GM23338 (cell line): ENCODE measurements around the gene PTRHD1.

Experiments
- EZH2 ChIP-seq: fragments of 200-600 bp; sonication (generic); IDR thresholded peaks from one replicate; pipeline ENCODE4 v1.8.0; 2017; ENCODE audit warnings: antibody characterized with exemption, mild to moderate bottlenecking, low read depth; ENCODE audit not compliant: unreplicated experiment
- POLR2AphosphoS5 ChIP-seq: IDR thresholded peaks from 2 replicates; pipeline ENCODE4 v1.6.1; 2016; ENCODE audit warnings: antibody characterized with exemption, low read depth
- TF ChIP-seq, protein P1 (sequence below), 2 experiments: fragments of 200-600 bp in 1 of 2; sonication (generic) in 1 of 2; conservative IDR thresholded peaks; 2 replicates each; pipeline versions ENCODE4 v1.5.1 to v1.6.1; 2016 to 2017; ENCODE audit warnings: antibody characterized with exemption in 2 of 2, low read depth in 2 of 2, mild to moderate bottlenecking in 2 of 2, moderate library complexity in 1 of 2
- TF ChIP-seq, protein P2 (sequence below): IDR thresholded peaks from one replicate; pipeline ENCODE4 v1.6.1; 2018; ENCODE audit warnings: antibody characterized with exemption; ENCODE audit not compliant: unreplicated experiment

DNA sequence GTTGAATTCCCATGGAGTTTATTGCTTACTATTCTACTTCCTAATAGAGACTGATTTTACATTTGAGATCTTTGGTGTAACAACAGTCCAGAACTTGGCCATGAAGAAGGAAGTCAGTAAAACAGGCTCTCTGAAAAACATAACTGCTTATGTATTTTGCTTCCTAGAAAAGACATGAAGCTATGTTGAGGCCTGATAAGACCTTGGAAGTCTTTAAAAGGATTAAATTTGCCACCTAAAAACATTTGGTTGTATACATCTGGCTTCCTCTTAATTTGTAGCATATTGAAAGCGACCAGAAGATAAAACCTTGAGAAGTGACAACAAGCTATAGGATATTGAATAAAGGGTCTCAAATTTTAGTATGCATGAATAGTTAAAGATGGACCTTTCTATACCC, 36.4 kb downstream of the PTRHD1 start:
- TF ChIP-seq EZH2 = no peak
- TF ChIP-seq, protein P1, sequence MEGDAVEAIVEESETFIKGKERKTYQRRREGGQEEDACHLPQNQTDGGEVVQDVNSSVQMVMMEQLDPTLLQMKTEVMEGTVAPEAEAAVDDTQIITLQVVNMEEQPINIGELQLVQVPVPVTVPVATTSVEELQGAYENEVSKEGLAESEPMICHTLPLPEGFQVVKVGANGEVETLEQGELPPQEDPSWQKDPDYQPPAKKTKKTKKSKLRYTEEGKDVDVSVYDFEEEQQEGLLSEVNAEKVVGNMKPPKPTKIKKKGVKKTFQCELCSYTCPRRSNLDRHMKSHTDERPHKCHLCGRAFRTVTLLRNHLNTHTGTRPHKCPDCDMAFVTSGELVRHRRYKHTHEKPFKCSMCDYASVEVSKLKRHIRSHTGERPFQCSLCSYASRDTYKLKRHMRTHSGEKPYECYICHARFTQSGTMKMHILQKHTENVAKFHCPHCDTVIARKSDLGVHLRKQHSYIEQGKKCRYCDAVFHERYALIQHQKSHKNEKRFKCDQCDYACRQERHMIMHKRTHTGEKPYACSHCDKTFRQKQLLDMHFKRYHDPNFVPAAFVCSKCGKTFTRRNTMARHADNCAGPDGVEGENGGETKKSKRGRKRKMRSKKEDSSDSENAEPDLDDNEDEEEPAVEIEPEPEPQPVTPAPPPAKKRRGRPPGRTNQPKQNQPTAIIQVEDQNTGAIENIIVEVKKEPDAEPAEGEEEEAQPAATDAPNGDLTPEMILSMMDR (conservative IDR thresholded peaks at IDR 0.05; ENCODE audit: low read depth in 2 of 2) = no peak
- TF ChIP-seq, protein P2, sequence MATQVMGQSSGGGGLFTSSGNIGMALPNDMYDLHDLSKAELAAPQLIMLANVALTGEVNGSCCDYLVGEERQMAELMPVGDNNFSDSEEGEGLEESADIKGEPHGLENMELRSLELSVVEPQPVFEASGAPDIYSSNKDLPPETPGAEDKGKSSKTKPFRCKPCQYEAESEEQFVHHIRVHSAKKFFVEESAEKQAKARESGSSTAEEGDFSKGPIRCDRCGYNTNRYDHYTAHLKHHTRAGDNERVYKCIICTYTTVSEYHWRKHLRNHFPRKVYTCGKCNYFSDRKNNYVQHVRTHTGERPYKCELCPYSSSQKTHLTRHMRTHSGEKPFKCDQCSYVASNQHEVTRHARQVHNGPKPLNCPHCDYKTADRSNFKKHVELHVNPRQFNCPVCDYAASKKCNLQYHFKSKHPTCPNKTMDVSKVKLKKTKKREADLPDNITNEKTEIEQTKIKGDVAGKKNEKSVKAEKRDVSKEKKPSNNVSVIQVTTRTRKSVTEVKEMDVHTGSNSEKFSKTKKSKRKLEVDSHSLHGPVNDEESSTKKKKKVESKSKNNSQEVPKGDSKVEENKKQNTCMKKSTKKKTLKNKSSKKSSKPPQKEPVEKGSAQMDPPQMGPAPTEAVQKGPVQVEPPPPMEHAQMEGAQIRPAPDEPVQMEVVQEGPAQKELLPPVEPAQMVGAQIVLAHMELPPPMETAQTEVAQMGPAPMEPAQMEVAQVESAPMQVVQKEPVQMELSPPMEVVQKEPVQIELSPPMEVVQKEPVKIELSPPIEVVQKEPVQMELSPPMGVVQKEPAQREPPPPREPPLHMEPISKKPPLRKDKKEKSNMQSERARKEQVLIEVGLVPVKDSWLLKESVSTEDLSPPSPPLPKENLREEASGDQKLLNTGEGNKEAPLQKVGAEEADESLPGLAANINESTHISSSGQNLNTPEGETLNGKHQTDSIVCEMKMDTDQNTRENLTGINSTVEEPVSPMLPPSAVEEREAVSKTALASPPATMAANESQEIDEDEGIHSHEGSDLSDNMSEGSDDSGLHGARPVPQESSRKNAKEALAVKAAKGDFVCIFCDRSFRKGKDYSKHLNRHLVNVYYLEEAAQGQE = no peak
- TF ChIP-seq POLR2AphosphoS5 = no peak
